GM23338 (cell line): ENCODE results near the gene GALNT7. TPM values are rescaled to one million over a fixed set of nuclear protein-coding genes. Genes with fewer than 3 reads are reported as not detected.

Experiments
- ATAC-seq: fragments of 200-7000 bp; cut with Tn5 transposase; 3 replicates; pipeline ENCODE4 v1.9.1; 2020
- DNase-seq: peaks from one replicate; pipeline ENCODE4 v3.0.0-alpha.2; 2015; ENCODE audit warnings: low spot score
- H2AFZ ChIP-seq: fragments of 200-600 bp; sonication (generic); 2 replicates; pipeline ENCODE4 v1.8.0; 2016; ENCODE audit warnings: antibody characterized with exemption, mild to moderate bottlenecking, moderate library complexity
- H3F3A ChIP-seq: fragments of 200-600 bp; sonication (generic); replicated peaks from 2 replicates; pipeline ENCODE4 v1.8.0; 2017; ENCODE audit warnings: antibody characterized with exemption, mixed run types, low read depth
- H3K27ac ChIP-seq: fragments of 200-600 bp; sonication (generic); 2 replicates; pipeline ENCODE4 v1.6.1; 2016; ENCODE audit warnings: low read depth
- H3K27me3 ChIP-seq: fragments of 200-600 bp; sonication (generic); 2 replicates; pipeline ENCODE4 v1.8.0; 2016; ENCODE audit warnings: mild to moderate bottlenecking, mixed run types, moderate library complexity; ENCODE audit not compliant: insufficient read depth
- H3K36me3 ChIP-seq: fragments of 200-600 bp; sonication (generic); 2 replicates; pipeline ENCODE4 v1.8.0; 2016; ENCODE audit warnings: mild to moderate bottlenecking; ENCODE audit not compliant: insufficient read depth
- H3K4me1 ChIP-seq: fragments of 200-600 bp; sonication (generic); 2 replicates; pipeline ENCODE4 v1.8.0; 2016; ENCODE audit warnings: mild to moderate bottlenecking, moderate library complexity; ENCODE audit not compliant: insufficient read depth
- H3K4me2 ChIP-seq: fragments of 200-600 bp; sonication (generic); 2 replicates; pipeline ENCODE4 v1.7.1; 2017; ENCODE audit warnings: mixed run types
- H3K4me3 ChIP-seq: fragments of 200-600 bp; sonication (generic); 2 replicates; pipeline ENCODE4 v1.6.1; 2016; ENCODE audit warnings: mixed run types
- H3K79me2 ChIP-seq: fragments of 200-600 bp; sonication (generic); replicated peaks from 2 replicates; pipeline ENCODE4 v1.8.0; 2017; ENCODE audit warnings: mild to moderate bottlenecking; ENCODE audit not compliant: insufficient read depth
- H3K9me2 ChIP-seq: fragments of 200-600 bp; sonication (generic); 2 replicates; pipeline ENCODE4 v1.8.0; 2017; ENCODE audit not compliant: insufficient read depth
- H4K20me1 ChIP-seq: fragments of 200-600 bp; sonication (generic); replicated peaks from 2 replicates; pipeline ENCODE4 v1.8.0; 2017; ENCODE audit warnings: mild to moderate bottlenecking; ENCODE audit not compliant: insufficient read depth
- H3K27ac Mint-ChIP-seq: 2 replicates; pipeline ENCODE4 v1.8.0; 2020; ENCODE audit warnings: inconsistent platforms, mild to moderate bottlenecking, moderate library complexity, mixed read lengths
- H3K27me3 Mint-ChIP-seq: 3 replicates; pipeline ENCODE4 v1.8.0; 2022; ENCODE audit warnings: low read depth, mild to moderate bottlenecking, moderate library complexity, mixed read lengths, inconsistent platforms; ENCODE audit not compliant: insufficient read depth, poor library complexity
- H3K36me3 Mint-ChIP-seq: 3 replicates; pipeline ENCODE4 v1.8.0; 2021; ENCODE audit warnings: low read depth, mild to moderate bottlenecking, inconsistent platforms, moderate library complexity, mixed read lengths
- H3K4me1 Mint-ChIP-seq: 3 replicates; pipeline ENCODE4 v1.8.0; 2020; ENCODE audit warnings: mild to moderate bottlenecking, inconsistent platforms, mixed read lengths
- H3K4me3 Mint-ChIP-seq: 3 replicates; pipeline ENCODE4 v1.8.0; 2021; ENCODE audit warnings: moderate library complexity, mild to moderate bottlenecking, inconsistent platforms, mixed read lengths
- H3K9me3 Mint-ChIP-seq: 3 replicates; pipeline ENCODE4 v1.8.0; 2020; ENCODE audit warnings: moderate library complexity, mild to moderate bottlenecking, inconsistent platforms, mixed read lengths
- EZH2phosphoT487 ChIP-seq: fragments of 200-600 bp; sonication (generic); IDR thresholded peaks from one replicate; pipeline ENCODE4 v1.8.1; 2018; ENCODE audit warnings: antibody characterized with exemption; ENCODE audit not compliant: unreplicated experiment
- STAT1 ChIP-seq: IDR thresholded peaks from one replicate; pipeline ENCODE4 v1.6.1; 2016; ENCODE audit warnings: antibody characterized with exemption; ENCODE audit not compliant: unreplicated experiment
- ZNF114 ChIP-seq: fragments of 250-450 bp; sonication (Bioruptor Pico); IDR thresholded peaks from 2 replicates; pipeline ENCODE4 v1.5.0; 2020; ENCODE audit warnings: mild to moderate bottlenecking, moderate library complexity
- ZNF331 ChIP-seq: fragments of 250-450 bp; sonication (Bioruptor Pico); IDR thresholded peaks from 2 replicates; pipeline ENCODE4 v1.5.0; 2020; ENCODE audit warnings: low read depth, mild to moderate bottlenecking, moderate library complexity
- polyA plus RNA-seq: library from polyadenylated mRNA; unstranded; fragments of >200 nt; fragmentation: Nextera tagmentation; extraction: Ambion mirVana; gene quantifications from 2 replicates; pipeline ENCODE4 v1.2.1, GENCODE V29; 2016
- total RNA-seq: library from RNA; depleted of rRNA; stranded (reverse); fragments of >200 nt; shearing (Covaris generic); gene quantifications from 2 replicates; pipeline ENCODE4 v1.2.3, GENCODE V29; 2014
- TF ChIP-seq, protein P1 (sequence below), 2 experiments: fragments of 200-600 bp in 1 of 2; sonication (generic) in 1 of 2; conservative IDR thresholded peaks; 2 replicates each; pipeline versions ENCODE4 v1.5.1 to v1.6.1; 2016 to 2017; ENCODE audit warnings: antibody characterized with exemption in 2 of 2, low read depth in 2 of 2, mild to moderate bottlenecking in 2 of 2, moderate library complexity in 1 of 2
- TF ChIP-seq, protein P2 (sequence below): IDR thresholded peaks from 2 replicates; pipeline ENCODE4 v1.6.1; 2016; ENCODE audit warnings: antibody characterized with exemption
- TF ChIP-seq, protein P3 (sequence below): IDR thresholded peaks from one replicate; pipeline ENCODE4 v1.6.1; 2018; ENCODE audit warnings: antibody characterized with exemption; ENCODE audit not compliant: unreplicated experiment

The GALNT7 gene
- total and polyA plus RNA-seq, 2 experiments from 2014 or later, result 31.8 to 72.2 TPM

DNA sequence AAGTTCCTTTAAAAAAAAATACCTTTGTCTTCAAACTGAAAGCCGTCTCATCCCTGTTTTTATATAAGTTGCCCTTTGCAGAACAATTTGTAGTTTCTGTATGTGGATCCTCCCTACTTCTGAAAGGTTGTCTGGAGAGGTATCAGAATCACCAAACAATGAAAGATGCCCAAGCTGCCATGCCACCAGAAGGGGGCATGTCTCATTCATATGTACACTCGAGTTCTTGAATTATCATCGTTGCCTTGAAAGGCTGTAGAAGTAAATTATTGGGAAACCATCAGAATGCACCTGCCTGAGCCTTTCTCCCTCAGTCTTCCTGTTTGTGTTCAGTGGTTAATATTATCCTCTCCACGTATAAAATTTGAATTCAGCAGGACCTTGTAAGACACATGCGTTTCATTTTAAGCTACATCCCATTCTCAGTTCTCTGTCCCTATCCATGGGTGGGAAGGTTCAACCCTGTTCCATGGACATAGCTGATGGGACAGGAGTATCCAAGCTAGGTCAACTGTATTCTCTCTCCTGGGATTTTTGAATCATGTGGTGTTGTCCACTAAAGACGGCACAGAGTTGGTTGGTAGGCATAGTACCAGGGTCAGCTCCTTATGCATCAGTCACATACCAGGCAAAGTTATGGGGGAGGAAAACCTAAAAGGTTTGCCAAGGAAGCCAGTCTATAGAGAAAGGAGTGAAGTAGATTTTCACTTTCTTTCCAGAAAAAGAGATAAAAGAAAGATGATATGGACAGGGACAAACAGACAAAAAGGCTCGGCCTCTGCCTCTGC lies 24.0 kb downstream of the GALNT7 start:
- Histone ChIP-seq H3F3A (no peaks in the 10 kb centered on the region), H2AFZ (no peak overlapping the region), H3K27me3 (no peaks in the 10 kb centered on the region), H3K9me2 (no peaks in the 10 kb centered on the region), H4K20me1 (peaks cover 6% of the 10 kb centered on the region), H3K79me2 (peaks cover 100% of the 10 kb centered on the region), H3K4me3 (no peak overlapping the region), H3K36me3 (no peaks in the 10 kb centered on the region), H3K27ac (peak overlapping the region; percentile 12), H3K4me1 (peaks cover 68% of the 10 kb centered on the region), H3K4me2 (no peak overlapping the region; the same call in 1 of the 2 replicates)
- Mint-ChIP-seq H3K36me3 (no peaks in the 10 kb centered on the region), H3K4me3 (no peak overlapping the region), H3K4me1 (peaks cover 76% of the 10 kb centered on the region), H3K27me3 (no peaks in the 10 kb centered on the region), H3K9me3 (no peaks in the 10 kb centered on the region), H3K27ac (no peak overlapping the region)
- DNase-seq (no peak), ATAC-seq (no peak)
- TF ChIP-seq EZH2phosphoT487 (no peak), ZNF114 (CRISPR knock-in tag) (no peak), ZNF331 (CRISPR knock-in tag) (no peak)
- TF ChIP-seq, protein P1, sequence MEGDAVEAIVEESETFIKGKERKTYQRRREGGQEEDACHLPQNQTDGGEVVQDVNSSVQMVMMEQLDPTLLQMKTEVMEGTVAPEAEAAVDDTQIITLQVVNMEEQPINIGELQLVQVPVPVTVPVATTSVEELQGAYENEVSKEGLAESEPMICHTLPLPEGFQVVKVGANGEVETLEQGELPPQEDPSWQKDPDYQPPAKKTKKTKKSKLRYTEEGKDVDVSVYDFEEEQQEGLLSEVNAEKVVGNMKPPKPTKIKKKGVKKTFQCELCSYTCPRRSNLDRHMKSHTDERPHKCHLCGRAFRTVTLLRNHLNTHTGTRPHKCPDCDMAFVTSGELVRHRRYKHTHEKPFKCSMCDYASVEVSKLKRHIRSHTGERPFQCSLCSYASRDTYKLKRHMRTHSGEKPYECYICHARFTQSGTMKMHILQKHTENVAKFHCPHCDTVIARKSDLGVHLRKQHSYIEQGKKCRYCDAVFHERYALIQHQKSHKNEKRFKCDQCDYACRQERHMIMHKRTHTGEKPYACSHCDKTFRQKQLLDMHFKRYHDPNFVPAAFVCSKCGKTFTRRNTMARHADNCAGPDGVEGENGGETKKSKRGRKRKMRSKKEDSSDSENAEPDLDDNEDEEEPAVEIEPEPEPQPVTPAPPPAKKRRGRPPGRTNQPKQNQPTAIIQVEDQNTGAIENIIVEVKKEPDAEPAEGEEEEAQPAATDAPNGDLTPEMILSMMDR (conservative IDR thresholded peaks at IDR 0.05; ENCODE audit: low read depth in 2 of 2), result peak; percentile 29 to 37
- TF ChIP-seq, protein P2, sequence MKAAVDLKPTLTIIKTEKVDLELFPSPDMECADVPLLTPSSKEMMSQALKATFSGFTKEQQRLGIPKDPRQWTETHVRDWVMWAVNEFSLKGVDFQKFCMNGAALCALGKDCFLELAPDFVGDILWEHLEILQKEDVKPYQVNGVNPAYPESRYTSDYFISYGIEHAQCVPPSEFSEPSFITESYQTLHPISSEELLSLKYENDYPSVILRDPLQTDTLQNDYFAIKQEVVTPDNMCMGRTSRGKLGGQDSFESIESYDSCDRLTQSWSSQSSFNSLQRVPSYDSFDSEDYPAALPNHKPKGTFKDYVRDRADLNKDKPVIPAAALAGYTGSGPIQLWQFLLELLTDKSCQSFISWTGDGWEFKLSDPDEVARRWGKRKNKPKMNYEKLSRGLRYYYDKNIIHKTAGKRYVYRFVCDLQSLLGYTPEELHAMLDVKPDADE, result no peak
- TF ChIP-seq, protein P3, sequence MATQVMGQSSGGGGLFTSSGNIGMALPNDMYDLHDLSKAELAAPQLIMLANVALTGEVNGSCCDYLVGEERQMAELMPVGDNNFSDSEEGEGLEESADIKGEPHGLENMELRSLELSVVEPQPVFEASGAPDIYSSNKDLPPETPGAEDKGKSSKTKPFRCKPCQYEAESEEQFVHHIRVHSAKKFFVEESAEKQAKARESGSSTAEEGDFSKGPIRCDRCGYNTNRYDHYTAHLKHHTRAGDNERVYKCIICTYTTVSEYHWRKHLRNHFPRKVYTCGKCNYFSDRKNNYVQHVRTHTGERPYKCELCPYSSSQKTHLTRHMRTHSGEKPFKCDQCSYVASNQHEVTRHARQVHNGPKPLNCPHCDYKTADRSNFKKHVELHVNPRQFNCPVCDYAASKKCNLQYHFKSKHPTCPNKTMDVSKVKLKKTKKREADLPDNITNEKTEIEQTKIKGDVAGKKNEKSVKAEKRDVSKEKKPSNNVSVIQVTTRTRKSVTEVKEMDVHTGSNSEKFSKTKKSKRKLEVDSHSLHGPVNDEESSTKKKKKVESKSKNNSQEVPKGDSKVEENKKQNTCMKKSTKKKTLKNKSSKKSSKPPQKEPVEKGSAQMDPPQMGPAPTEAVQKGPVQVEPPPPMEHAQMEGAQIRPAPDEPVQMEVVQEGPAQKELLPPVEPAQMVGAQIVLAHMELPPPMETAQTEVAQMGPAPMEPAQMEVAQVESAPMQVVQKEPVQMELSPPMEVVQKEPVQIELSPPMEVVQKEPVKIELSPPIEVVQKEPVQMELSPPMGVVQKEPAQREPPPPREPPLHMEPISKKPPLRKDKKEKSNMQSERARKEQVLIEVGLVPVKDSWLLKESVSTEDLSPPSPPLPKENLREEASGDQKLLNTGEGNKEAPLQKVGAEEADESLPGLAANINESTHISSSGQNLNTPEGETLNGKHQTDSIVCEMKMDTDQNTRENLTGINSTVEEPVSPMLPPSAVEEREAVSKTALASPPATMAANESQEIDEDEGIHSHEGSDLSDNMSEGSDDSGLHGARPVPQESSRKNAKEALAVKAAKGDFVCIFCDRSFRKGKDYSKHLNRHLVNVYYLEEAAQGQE, result peak; percentile 34

DNA sequence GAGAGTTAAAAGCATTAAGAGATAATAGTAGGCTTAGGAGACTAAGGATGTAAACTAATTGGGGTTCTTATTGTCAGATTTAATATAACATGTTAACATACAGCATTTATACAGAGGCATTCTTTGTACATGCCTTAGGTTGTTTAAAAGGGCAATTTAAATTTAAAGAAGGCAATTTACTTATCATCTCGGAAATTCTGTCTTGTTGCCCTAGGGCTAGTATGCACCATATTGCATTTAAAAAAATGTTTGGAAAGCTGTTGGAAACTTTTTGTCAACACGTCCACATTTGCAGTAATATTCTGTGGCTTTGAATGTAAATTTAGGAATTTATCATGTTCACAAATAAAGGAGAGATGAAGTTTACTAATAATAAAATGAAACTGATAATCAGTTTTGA lies 25.5 kb downstream of the GALNT7 start:
- Histone ChIP-seq H3K79me2 (peaks cover 100% of the 10 kb centered on the region), H4K20me1 (peaks cover 9% of the 10 kb centered on the region), H3K36me3 (no peaks in the 10 kb centered on the region), H3K4me1 (peaks cover 59% of the 10 kb centered on the region), H3K4me3 (no peak overlapping the region), H3K4me2 (no peak overlapping the region), H3F3A (no peaks in the 10 kb centered on the region), H3K27ac (no peak overlapping the region), H3K9me2 (no peaks in the 10 kb centered on the region), H3K27me3 (no peaks in the 10 kb centered on the region), H2AFZ (no peak overlapping the region)
- H3K4me3 Mint-ChIP-seq, result no peak overlapping the region
- TF ChIP-seq, protein P3, result no peak
- TF ChIP-seq, protein P2, result no peak
- TF ChIP-seq STAT1 (no peak), ZNF331 (CRISPR knock-in tag) (no peak)
- TF ChIP-seq, protein P1 (conservative IDR thresholded peaks at IDR 0.05; ENCODE audit: low read depth in 2 of 2), result no peak
- no peaks in the 10 kb centered on the region for H3K27me3 Mint-ChIP-seq
- H3K4me1 Mint-ChIP-seq, result peaks cover 72% of the 10 kb centered on the region
- ATAC-seq (no peak), DNase-seq (no peak)
- no peaks in the 10 kb centered on the region for H3K9me3 Mint-ChIP-seq
- H3K27ac Mint-ChIP-seq, result no peak overlapping the region
- H3K36me3 Mint-ChIP-seq, result no peaks in the 10 kb centered on the region
